ENCODE data around the gene RIPOR3. TPM values are rescaled to one million over a fixed set of nuclear protein-coding genes. Genes with fewer than 3 reads are reported as not detected.

RIPOR3 gene
- polyA plus RNA-seq, 1 donor from 2014 or later, result not detected

- Histone ChIP-seq H3K9me3 (ENCODE audit: low read length) (no peaks in the 10 kb centered on the region), H3K4me2 (ENCODE audit: low read length) (no peak overlapping the region), H3K79me2 (replicated peaks; ENCODE audit: insufficient read depth, low read length) (peaks cover 8% of the 10 kb centered on the region), H3K36me3 (ENCODE audit: insufficient read depth, low read length) (no peaks in the 10 kb centered on the region), H3F3A (ENCODE audit: insufficient read depth, low read length, poor library complexity, severe bottlenecking) (no peaks in the 10 kb centered on the region), H3K27ac (ENCODE audit: low read length) (no peak overlapping the region), H3K9me2 (ENCODE audit: insufficient read depth, low read length) (no peaks in the 10 kb centered on the region), H3K9ac (ENCODE audit: low read length) (no peak overlapping the region), H2AFZ (ENCODE audit: low read depth, low read length) (no peak overlapping the region), H4K20me1 (ENCODE audit: insufficient read depth) (no peaks in the 10 kb centered on the region), H3K27me3 (ENCODE audit: insufficient read depth, low read depth, low read length) (no peaks in the 10 kb centered on the region), H3K4me3 (ENCODE audit: low read length) (no peak overlapping the region)
- TF ChIP-seq CTCF (IDR thresholded peaks at IDR 0.05; ENCODE audit: poor library complexity, severe bottlenecking) (no peak), TAF1 (IDR thresholded peaks at IDR 0.05; ENCODE audit: low read depth) (no peak), MXI1 (conservative IDR thresholded peaks at IDR 0.05; ENCODE audit: poor library complexity, severe bottlenecking) (no peak), SMC3 (conservative IDR thresholded peaks at IDR 0.05; ENCODE audit: poor library complexity) (no peak), EZH2 (IDR thresholded peaks at IDR 0.05; ENCODE audit: borderline replicate concordance, insufficient read depth, low read length, poor library complexity, severe bottlenecking) (no peak)
Measured at GRCh38 chr20:50548396-50548795, 142.9 kb downstream of the RIPOR3 start.

- Histone ChIP-seq H3K27me3 (ENCODE audit: insufficient read depth, low read depth, low read length) (no peaks in the 10 kb centered on the region), H3K36me3 (ENCODE audit: insufficient read depth, low read length) (no peaks in the 10 kb centered on the region), H3K9me2 (ENCODE audit: insufficient read depth, low read length) (no peaks in the 10 kb centered on the region), H4K20me1 (ENCODE audit: insufficient read depth) (no peaks in the 10 kb centered on the region), H3K9ac (ENCODE audit: low read length) (no peak overlapping the region), H3K4me3 (ENCODE audit: low read length) (no peak overlapping the region), H3F3A (ENCODE audit: insufficient read depth, low read length, poor library complexity, severe bottlenecking) (no peaks in the 10 kb centered on the region), H3K27ac (ENCODE audit: low read length) (no peak overlapping the region), H3K79me2 (replicated peaks; ENCODE audit: insufficient read depth, low read length) (peaks cover 13% of the 10 kb centered on the region), H2AFZ (ENCODE audit: low read depth, low read length) (no peak overlapping the region), H3K4me2 (ENCODE audit: low read length) (no peak overlapping the region), H3K9me3 (ENCODE audit: low read length) (no peaks in the 10 kb centered on the region)
- TF ChIP-seq SMC3 (conservative IDR thresholded peaks at IDR 0.05; ENCODE audit: poor library complexity) (no peak), MXI1 (conservative IDR thresholded peaks at IDR 0.05; ENCODE audit: poor library complexity, severe bottlenecking) (no peak), EZH2 (IDR thresholded peaks at IDR 0.05; ENCODE audit: borderline replicate concordance, insufficient read depth, low read length, poor library complexity, severe bottlenecking) (no peak), POLR2AphosphoS5 (IDR thresholded peaks at IDR 0.05) (no peak), RAD21 (conservative IDR thresholded peaks at IDR 0.05) (no peak), CTCF (IDR thresholded peaks at IDR 0.05; ENCODE audit: poor library complexity, severe bottlenecking) (no peak), EP300 (conservative IDR thresholded peaks at IDR 0.05; ENCODE audit: poor library complexity, severe bottlenecking) (no peak), TAF1 (IDR thresholded peaks at IDR 0.05; ENCODE audit: low read depth) (no peak), REST (IDR thresholded peaks at IDR 0.05; ENCODE audit: borderline replicate concordance) (no peak)
Measured at GRCh38 chr20:50547964-50548363, 143.4 kb downstream of the RIPOR3 start.
